GM18502 (cell line): ENCODE measurements around the gene SP9.

Experiments used
- ATAC-seq: cut with Tn5 transposase; IDR thresholded peaks from one replicate; pipeline ENCODE4 v1.9.1; 2021; ENCODE audit warnings: mild to moderate bottlenecking; ENCODE audit not compliant: unreplicated experiment, poor library complexity

Gene SP9

GRCh38 chr2:174333017-174333371 is 1.8 kb upstream of the SP9 start:
- no peak for ATAC-seq

- ATAC-seq: no peak
These were observed 1.1 kb upstream of the SP9 start for GRCh38 chr2:174333372-174334277.

GRCh38 chr2:174334278-174334715 is 457 bp upstream of the SP9 start:
- no peak for ATAC-seq

GRCh38 chr2:174335254-174335987 is 667 bp downstream of the SP9 start:
- no peak for ATAC-seq

GRCh38 chr2:174335988-174336500 is 1.3 kb downstream of the SP9 start:
- ATAC-seq: no peak

- peak; percentile 51 for ATAC-seq
These were observed 2.0 kb downstream of the SP9 start for GRCh38 chr2:174336501-174337336.

GRCh38 chr2:174337337-174338146 is 2.8 kb downstream of the SP9 start:
- ATAC-seq: peak; percentile 28

- ATAC-seq: no peak
These were observed 3.4 kb downstream of the SP9 start for GRCh38 chr2:174338147-174338605.

- ATAC-seq: no peak
These were observed 4.2 kb downstream of the SP9 start for GRCh38 chr2:174338671-174339560.

GRCh38 chr2:174339561-174340399 is 5.0 kb downstream of the SP9 start:
- no peak for ATAC-seq

- ATAC-seq: no peak
These were observed 5.9 kb downstream of the SP9 start for GRCh38 chr2:174340400-174341292.

- ATAC-seq: no peak
These were observed 6.7 kb downstream of the SP9 start for GRCh38 chr2:174341293-174341994.

GRCh38 chr2:174341995-174342685 is 7.4 kb downstream of the SP9 start:
- no peak for ATAC-seq

GRCh38 chr2:174342686-174343342 is 8.1 kb downstream of the SP9 start:
- ATAC-seq: no peak

- ATAC-seq: no peak
These were observed 8.5 kb downstream of the SP9 start for GRCh38 chr2:174343343-174343622.
